HG03342 (cell line): ENCODE data around the gene R3HDM4.

Source experiments
- ATAC-seq: cut with Tn5 transposase; IDR thresholded peaks from one replicate; pipeline ENCODE4 v1.9.1; 2021; ENCODE audit warnings: mild to moderate bottlenecking, moderate library complexity; ENCODE audit not compliant: unreplicated experiment

Gene R3HDM4

DNA sequence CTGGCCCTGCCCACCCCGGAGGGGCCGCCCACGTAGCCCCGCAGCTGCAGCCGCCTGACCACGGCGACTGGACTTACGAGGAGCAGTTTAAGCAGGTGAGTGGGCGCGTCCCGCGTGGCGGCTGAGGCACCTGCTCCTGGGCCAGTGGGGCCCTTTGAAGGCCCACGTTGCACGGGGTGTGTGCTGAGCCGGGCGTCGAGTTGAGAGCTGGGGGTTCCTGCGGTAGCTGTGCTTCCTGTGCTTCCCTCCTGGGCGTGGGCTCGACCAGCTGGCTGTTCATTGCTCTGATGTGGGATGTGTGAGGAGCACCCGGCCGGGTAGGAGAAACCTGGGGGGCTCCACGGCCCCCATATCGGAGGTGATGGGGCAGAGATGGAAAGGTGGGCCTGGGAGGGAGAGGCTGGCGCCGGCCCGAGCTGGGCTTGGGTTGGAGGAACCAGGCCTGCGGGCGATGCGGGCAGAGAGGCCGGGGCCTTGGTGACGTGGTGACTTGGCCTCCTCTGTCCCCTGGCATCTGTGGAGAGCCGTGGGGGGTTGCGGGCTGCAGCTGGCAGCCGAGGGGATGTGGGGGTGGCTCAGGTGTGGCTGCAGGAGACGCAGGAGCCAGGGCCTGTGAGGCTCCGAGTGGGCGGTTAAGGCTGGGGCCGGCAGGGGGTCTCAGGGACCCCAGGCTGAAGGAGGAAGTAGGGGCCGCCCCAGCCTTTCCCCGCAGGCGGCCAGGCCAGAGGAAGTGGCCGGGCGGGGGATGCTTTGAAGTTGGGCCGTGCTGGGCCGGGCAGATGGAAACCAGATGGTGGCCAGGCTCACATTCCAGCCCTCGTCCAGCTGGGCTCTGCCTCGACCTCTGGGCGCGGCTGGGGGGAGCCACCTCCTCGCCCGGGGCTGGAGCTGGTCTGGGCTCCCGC is 19.9 kb upstream of the R3HDM4 start:
- ATAC-seq = no peak

DNA sequence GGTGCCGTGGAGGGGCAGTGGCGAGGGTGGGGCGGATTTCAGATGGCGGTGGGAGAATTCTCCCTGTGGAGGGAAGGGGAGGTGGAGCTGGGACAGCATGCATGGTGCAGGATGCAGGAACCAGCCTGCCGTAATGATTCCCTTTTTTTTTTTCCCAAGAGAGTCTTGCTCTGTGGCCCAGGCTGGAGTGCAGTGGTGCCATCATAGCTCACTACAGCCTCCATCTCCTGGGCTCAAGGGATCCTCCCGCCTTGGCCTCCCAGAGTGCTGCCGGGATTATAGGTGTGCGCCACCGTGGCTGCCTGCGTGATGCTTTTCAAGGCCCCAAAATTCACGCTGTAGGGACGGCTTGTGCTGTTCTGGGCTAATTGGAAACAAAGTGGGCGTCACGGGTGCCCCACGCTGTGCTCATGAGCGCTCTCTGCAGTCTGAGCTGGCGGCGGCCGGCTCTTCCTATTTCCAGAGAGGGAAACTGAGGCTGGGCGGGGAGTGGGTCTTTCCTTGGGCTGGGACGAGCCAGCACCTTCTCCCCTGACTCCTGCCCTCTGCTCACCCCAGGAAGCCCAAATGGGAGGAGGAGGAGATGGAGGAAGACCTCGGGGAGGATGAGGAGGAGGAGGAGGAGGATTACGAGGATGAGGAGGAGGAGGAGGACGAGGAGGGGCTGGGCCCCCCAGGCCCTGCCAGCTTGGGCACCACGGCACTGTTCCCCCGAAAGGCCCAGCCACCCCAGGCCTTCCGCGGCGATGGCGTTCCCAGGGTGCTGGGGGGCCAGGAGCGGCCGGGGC is 19.0 kb upstream of the R3HDM4 start:
- no peak for ATAC-seq

DNA sequence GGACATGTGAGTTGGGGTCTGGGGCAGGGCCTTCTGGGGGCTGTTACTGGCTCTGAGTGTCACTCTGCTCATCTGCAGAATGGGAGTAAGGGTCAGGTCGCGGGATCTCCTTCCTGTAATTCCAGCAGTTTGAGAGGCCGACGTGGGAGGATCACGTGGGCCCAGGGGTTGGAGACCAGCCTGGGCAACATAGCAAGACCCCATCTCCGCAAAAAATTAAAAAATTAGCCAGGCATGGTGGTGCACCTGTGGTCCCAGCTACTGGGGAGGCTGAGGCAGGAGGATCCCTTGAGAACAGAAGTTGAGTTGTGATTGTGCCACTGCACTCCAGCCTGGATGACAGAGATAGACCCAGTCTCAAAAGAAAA is 16.9 kb upstream of the R3HDM4 start:
- ATAC-seq = no peak

- no peak for ATAC-seq
These were observed 16.3 kb upstream of the R3HDM4 start for GRCh38 chr19:929203-929890.

DNA sequence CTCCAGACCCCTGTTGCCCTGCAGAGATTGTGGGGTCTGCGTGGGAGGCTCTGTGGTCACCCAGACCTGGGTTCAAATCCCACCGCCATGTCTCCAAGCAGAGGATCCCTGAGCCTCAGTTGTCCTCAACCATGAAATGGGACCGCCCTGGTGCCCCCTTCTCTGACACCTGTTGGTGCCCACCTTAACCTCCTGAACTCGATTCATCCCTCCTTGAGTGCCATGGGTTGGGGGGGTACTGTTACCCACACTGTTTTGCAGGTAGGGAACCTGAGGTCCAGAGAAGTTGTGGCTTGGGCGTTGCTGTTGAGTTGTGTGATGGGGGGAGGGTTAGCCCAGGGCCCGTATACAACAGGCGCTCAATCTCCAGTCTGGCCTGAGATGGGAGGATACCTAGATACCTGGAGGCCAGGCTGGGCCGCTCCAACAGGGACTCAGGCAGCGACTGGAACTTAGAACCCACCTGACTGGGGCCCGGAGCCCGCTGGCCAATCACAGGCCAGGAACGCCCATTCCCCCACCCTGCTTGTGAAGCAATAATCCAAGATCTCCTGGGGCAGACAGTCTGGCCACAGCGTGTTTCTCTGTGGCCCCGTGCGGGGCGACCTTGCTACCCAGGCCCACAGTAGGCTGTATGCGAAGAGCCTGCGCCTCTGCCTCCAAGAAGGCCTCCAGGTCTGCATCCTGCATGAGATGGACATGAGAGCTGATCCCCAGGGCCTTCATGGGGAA is 15.6 kb upstream of the R3HDM4 start:
- ATAC-seq = no peak

GRCh38 chr19:927780-928401 is 14.9 kb upstream of the R3HDM4 start:
- no peak for ATAC-seq

- no peak for ATAC-seq
These were observed 14.3 kb upstream of the R3HDM4 start for GRCh38 chr19:927351-927779.

DNA sequence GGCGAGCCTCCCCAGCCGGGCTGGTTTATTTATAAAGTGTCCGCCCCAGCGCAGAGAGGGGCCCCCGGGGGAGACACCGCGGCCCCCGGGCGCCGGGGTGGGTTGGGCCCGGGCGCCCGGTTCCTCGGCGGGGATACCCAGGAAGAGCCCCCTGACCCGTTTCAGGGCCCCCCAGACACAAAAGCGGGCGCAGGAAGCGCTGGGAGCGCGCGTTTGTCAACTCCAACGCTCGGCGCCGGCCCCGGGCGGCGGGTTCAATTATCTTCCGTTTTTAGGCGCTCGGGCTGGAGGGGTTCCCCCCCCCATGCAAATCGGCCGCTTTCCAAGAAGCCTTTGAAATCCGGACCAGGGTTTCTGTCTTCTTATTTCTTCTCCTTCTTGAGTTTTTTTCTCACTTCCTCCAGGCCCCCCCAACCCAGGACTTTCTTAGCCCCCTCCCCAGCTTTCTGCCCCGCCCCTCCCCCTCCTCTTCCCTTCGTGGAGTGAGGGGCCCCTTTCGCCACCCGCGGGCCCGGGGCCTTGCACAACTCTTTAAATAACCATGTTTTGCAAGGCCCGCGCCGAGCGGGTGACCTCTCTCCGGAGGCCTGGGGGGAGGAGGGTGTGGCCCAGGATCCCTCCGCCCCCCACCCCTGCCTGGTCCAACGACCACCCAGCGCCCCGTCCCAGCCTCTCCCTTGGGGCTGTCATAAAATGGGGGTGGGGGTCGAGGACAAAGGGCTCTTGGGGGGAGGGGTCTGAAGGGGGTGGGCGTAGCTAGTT is 13.8 kb upstream of the R3HDM4 start:
- no peak for ATAC-seq

GRCh38 chr19:926323-926588 is 13.2 kb upstream of the R3HDM4 start:
- ATAC-seq = no peak

- peak; percentile 53 for ATAC-seq
These were observed 12.7 kb upstream of the R3HDM4 start, which contains the start of gene ARID3A for GRCh38 chr19:925526-926322. Gene ARID3A (plus strand): TSS chr19:926035. CDS start chr19:929529, 3,494 bp downstream.

- peak; percentile 44 for ATAC-seq
These were observed 12.1 kb upstream of the R3HDM4 start for GRCh38 chr19:925087-925525.

DNA sequence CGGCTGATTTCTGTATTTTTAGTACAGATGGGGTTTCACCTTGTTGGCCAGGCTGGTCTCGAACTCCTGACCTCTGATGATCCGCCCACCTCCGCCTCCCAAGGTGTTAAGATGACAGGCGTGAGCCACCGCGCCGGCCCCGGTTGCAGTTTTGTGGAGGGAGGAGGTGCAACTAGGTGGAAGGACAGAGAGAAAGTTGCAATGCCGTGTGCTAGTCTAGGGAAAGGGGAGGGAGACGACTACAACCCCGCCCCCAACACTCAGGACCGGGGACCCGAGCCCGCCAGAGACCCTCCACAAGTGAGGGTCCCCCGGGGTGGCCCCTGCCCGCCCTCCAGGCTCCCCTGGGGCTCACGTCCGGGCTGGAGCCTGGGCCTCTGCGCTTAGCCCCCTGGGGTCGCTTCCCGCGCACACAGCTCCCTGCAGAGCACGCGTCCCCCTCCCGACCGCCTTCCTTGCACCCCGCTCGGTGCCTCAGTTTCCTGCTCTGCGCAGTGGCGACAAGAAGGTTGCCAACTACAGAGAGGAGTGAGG is 11.6 kb upstream of the R3HDM4 start:
- ATAC-seq = no peak

DNA sequence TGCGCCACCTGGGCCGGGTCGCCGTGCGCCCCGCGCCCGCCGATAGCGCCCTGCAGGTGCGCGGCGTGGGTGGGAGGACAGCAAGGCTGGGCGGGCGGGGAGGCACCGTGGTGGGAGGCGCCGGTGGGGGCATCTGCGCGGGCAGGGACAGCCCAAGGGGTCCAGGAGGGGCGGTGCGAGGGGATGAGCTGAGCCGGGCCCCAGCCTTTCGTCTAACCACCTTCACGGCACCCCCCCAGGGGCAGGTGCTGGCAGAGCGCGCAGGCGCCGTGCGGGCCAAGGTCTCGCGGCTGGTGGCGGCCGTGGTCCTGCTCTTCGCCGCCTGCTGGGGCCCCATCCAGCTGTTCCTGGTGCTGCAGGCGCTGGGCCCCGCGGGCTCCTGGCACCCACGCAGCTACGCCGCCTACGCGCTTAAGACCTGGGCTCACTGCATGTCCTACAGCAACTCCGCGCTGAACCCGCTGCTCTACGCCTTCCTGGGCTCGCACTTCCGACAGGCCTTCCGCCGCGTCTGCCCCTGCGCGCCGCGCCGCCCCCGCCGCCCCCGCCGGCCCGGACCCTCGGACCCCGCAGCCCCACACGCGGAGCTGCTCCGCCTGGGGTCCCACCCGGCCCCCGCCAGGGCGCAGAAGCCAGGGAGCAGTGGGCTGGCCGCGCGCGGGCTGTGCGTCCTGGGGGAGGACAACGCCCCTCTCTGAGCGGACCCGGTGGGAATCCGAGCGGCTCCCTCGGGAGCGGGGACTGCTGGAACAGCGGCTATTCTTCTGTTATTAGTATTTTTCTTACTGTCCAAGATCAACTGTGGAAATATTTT is 7.2 kb upstream of the R3HDM4 start:
- ATAC-seq = no peak

- ATAC-seq = no peak
These were observed 6.4 kb upstream of the R3HDM4 start for GRCh38 chr19:919199-920050.

DNA sequence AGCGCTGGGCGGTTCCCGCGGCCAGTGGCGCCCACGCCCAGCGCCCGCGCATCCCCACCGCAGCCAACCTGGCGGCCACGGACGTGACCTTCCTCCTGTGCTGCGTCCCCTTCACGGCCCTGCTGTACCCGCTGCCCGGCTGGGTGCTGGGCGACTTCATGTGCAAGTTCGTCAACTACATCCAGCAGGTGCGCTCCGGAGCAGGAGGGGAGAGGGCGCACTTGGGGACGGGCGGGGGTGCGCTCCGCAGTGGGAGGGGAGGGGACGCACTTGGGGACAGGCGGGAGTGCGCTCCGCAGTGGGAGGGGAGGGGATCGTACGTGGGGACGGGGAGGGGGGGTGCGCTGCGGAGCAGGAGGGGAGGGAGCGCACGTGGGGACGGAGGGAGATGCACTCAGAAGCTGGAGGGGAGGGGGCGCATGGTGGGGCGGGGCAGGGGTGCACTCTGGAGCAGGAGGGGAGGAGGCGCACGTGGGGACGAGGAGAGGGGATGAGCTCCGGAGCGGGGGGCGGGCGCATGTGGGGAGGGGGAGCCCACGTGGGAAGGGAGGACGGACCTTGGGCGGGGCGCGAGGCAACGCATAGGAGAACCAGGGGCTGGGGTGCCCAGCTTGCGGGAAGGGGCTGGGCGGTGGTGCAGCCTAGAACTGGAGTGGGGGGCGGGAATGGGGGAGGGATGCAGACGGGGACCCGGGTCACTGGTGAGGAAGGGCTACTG is 5.6 kb upstream of the R3HDM4 start:
- no peak for ATAC-seq

DNA sequence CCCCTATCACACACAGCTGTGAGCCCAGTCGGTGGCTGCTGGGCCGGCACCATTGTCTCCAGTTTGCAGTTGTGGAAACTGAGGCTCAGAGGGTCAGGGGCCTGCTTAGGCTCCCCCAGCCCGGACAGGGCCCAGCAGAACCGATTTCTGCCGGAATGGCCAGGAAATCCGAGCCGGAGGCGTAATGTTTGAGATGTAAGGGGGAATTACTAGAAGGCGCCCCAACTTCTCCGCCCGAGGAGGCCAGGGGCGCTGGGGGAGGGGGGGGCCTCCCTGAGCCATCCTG is 5.1 kb upstream of the R3HDM4 start:
- ATAC-seq = no peak
